ENCODE results near the gene FAN1.

Gene FAN1

DNA sequence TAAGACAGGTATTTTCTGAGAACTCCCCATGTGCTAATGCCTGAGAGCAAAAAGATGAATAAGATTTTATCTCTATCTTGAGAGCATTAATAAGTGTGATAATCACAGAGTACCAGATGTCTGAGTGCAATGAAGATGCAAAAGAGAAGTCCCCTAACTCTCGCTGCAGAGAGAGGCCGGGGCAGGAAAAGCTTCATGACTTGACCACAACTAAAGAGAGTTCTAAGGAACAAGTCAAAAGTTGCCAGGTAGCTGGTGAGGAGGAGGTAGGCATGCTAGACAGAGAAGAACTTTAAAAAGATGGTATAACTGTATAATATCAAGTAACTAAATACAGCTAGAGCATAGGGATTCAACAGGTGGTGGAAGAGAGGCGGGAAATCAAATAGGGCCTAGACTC lies 58.9 kb downstream of the FAN1 start:
- TF ChIP-seq POLR2A (IDR thresholded peaks at IDR 0.05; ENCODE audit: low read depth, low read length) = no peak
- no peak for TF ChIP-seq TAF1 (IDR thresholded peaks at IDR 0.05; ENCODE audit: borderline replicate concordance, low read depth, low read length)
- TF ChIP-seq POLR2AphosphoS5 (IDR thresholded peaks at IDR 0.05; ENCODE audit: low read depth, low read length) = no peak
- DNase-seq (ENCODE audit: insufficient read length) (no peak), FAIRE-seq (no peak)

- FAIRE-seq = no peak
- no peak for DNase-seq (ENCODE audit: insufficient read length)
- TF ChIP-seq POLR2A (IDR thresholded peaks at IDR 0.05; ENCODE audit: low read depth, low read length) = no peak
- TF ChIP-seq POLR2AphosphoS5 (IDR thresholded peaks at IDR 0.05; ENCODE audit: low read depth, low read length) = no peak
- TF ChIP-seq TAF1 (IDR thresholded peaks at IDR 0.05; ENCODE audit: borderline replicate concordance, low read depth, low read length) = no peak
Observed at GRCh38 chr15:30963681-30964080, 60.0 kb downstream of the FAN1 start.

- TF ChIP-seq POLR2AphosphoS5 (IDR thresholded peaks at IDR 0.05; ENCODE audit: low read depth, low read length) = no peak
- TF ChIP-seq TAF1 (IDR thresholded peaks at IDR 0.05; ENCODE audit: borderline replicate concordance, low read depth, low read length) = no peak
- TF ChIP-seq POLR2A (IDR thresholded peaks at IDR 0.05; ENCODE audit: low read depth, low read length) = no peak
- no peak for FAIRE-seq
- DNase-seq (ENCODE audit: insufficient read length) = no peak
Observed at GRCh38 chr15:30969724-30970123, 66.0 kb downstream of the FAN1 start.

DNA sequence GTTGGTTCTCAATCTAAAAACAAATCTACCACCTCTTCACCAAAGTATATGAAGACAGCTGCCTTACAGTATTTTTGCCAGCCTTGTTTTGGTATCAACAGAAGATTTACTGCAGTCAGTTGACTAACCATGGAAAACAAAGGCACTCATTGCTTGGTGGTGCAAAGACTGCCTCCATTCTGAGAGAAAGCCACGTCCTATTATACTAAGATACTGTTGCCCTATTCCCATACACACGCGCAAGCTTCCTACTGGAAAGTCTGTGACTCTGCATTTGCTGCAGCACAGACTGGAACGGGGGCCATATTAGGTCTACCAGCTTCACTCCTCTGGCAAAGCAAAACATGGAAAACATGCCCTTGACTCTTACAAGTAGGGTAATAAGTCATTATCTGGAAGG lies 69.7 kb downstream of the FAN1 start:
- no peak for FAIRE-seq
- DNase-seq (ENCODE audit: insufficient read length) = no peak
- no peak for TF ChIP-seq POLR2AphosphoS5 (IDR thresholded peaks at IDR 0.05; ENCODE audit: low read depth, low read length)
- TF ChIP-seq POLR2A (IDR thresholded peaks at IDR 0.05; ENCODE audit: low read depth, low read length) = no peak
- TF ChIP-seq TAF1 (IDR thresholded peaks at IDR 0.05; ENCODE audit: borderline replicate concordance, low read depth, low read length) = no peak

DNA sequence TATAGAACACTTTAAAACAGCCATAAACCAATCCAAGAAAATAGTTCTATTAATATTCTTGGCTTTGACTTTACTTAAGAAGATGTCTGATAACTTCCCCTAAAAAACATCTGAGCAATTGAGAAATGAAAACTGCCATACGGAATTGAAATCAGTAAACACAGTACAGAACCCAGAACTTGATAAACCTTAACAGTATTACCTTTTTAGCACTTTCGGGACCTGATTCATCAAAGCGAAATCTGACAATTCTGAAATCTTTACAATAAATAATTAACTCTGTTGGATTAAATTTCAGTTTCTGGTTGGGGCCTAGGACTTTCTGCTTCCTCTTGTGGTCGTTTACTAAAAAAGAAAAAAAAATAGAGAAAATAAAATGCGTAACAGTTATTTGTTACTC lies 70.4 kb downstream of the FAN1 start:
- FAIRE-seq (no peak), DNase-seq (ENCODE audit: insufficient read length) (no peak)
- TF ChIP-seq POLR2A (IDR thresholded peaks at IDR 0.05; ENCODE audit: low read depth, low read length) = no peak
- no peak for TF ChIP-seq POLR2AphosphoS5 (IDR thresholded peaks at IDR 0.05; ENCODE audit: low read depth, low read length)
- TF ChIP-seq TAF1 (IDR thresholded peaks at IDR 0.05; ENCODE audit: borderline replicate concordance, low read depth, low read length) = no peak

GRCh38 chr15:30978328-30978727 lies 74.6 kb downstream of the FAN1 start:
- DNase-seq (ENCODE audit: insufficient read length) (no peak), FAIRE-seq (no peak)
- TF ChIP-seq TAF1 (IDR thresholded peaks at IDR 0.05; ENCODE audit: borderline replicate concordance, low read depth, low read length) (no peak), POLR2AphosphoS5 (IDR thresholded peaks at IDR 0.05; ENCODE audit: low read depth, low read length) (no peak), POLR2A (IDR thresholded peaks at IDR 0.05; ENCODE audit: low read depth, low read length) (no peak)

DNA sequence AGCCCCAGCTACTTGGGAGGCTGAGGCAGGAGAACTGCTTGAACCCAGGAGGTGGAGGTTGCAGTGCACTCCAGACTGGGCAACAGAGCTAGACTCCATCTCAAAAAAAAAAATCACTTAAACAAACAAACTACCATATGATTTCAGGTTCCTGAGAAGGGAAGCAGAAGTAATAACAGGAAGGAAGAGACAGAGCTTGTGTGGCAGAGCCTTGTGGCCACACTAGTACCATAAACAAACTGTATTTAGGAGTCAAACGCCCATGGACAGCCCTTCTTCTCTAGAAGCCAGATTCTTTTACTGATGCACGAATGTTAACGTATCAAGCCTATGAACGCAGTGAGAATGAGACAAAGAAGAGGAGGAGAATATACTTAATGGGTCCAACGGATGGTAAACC lies 75.7 kb downstream of the FAN1 start:
- no peak for TF ChIP-seq TAF1 (IDR thresholded peaks at IDR 0.05; ENCODE audit: borderline replicate concordance, low read depth, low read length)
- TF ChIP-seq POLR2AphosphoS5 (IDR thresholded peaks at IDR 0.05; ENCODE audit: low read depth, low read length) = no peak
- no peak for TF ChIP-seq POLR2A (IDR thresholded peaks at IDR 0.05; ENCODE audit: low read depth, low read length)
- no peak for DNase-seq (ENCODE audit: insufficient read length)
- no peak for FAIRE-seq

GRCh38 chr15:30984118-30984517 lies 80.4 kb downstream of the FAN1 start:
- FAIRE-seq (no peak), DNase-seq (ENCODE audit: insufficient read length) (no peak)
- TF ChIP-seq POLR2AphosphoS5 (IDR thresholded peaks at IDR 0.05; ENCODE audit: low read depth, low read length) (no peak), POLR2A (IDR thresholded peaks at IDR 0.05; ENCODE audit: low read depth, low read length) (no peak), TAF1 (IDR thresholded peaks at IDR 0.05; ENCODE audit: borderline replicate concordance, low read depth, low read length) (no peak)

DNA sequence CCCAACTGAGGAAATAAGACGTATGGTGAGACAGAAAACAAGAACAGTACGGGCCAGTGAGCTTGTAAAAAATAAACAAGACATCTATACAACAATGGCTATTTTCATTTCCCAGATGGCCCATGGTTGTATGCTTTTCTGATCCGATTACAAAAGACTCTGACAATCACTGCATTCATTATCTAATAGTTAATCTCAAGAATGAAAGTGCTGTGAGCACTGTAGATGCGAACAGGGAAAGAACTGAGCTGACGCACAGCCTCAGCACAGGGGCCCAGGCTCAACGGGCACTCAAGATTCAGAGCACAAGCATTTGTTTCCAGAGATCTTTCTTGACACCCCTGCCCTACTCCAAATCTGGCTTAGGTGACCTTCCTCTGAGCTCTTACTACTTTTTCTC lies 80.8 kb downstream of the FAN1 start:
- TF ChIP-seq POLR2AphosphoS5 (IDR thresholded peaks at IDR 0.05; ENCODE audit: low read depth, low read length) = no peak
- TF ChIP-seq TAF1 (IDR thresholded peaks at IDR 0.05; ENCODE audit: borderline replicate concordance, low read depth, low read length) = no peak
- no peak for TF ChIP-seq POLR2A (IDR thresholded peaks at IDR 0.05; ENCODE audit: low read depth, low read length)

GRCh38 chr15:30985081-30985531 lies 81.4 kb downstream of the FAN1 start:
- FAIRE-seq (peak; percentile 92), DNase-seq (ENCODE audit: insufficient read length) (no peak)
- no peak for TF ChIP-seq TAF1 (IDR thresholded peaks at IDR 0.05; ENCODE audit: borderline replicate concordance, low read depth, low read length)
- TF ChIP-seq POLR2AphosphoS5 (IDR thresholded peaks at IDR 0.05; ENCODE audit: low read depth, low read length) = no peak
- no peak for TF ChIP-seq POLR2A (IDR thresholded peaks at IDR 0.05; ENCODE audit: low read depth, low read length)

More for the DNA sequence above, 80.8 kb downstream of the FAN1 start:
- DNase-seq (ENCODE audit: insufficient read length) (no peak), FAIRE-seq (peak; percentile 56)

GRCh38 chr15:30990036-30990435 lies 86.3 kb downstream of the FAN1 start:
- TF ChIP-seq TAF1 (IDR thresholded peaks at IDR 0.05; ENCODE audit: borderline replicate concordance, low read depth, low read length) (no peak), POLR2AphosphoS5 (IDR thresholded peaks at IDR 0.05; ENCODE audit: low read depth, low read length) (no peak), POLR2A (IDR thresholded peaks at IDR 0.05; ENCODE audit: low read depth, low read length) (no peak)
- FAIRE-seq (peak; percentile 24), DNase-seq (ENCODE audit: insufficient read length) (no peak)

DNA sequence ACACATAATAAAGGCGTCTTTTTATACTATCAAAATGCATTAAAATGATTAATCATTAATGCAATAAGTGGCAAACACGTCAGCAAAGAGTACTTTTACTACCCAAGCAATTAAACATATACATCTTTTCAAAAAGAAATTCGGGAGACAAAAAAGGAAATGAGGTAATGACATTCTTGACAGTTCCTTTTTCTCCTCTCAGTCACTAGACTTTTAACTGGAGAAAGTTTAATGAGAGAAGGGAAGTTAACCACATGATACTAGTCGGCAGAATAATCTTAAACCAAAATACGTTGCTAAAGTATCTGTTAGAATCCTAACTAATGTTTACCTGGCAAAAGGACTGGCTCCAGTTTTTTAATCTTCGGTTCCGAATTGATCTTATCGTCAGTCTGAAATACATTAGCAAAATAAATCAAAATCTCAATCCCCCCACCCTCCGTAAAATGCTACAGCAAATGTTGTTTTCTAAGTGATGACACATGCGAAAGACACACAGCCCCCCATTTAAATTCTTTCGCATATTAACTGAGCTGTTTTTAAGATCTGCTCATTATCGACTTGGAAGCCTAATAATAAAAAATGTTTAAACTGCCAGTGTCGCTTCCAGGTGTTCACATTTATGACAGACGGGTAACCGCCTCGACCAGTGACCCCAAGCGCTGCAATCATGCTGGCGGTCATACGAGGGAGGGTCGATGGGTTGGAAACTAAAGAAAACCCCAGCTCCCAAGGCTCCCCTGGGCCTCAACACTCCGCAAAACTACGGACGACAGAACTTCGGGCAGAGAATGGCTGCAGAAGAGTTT lies 86.9 kb downstream of the FAN1 start:
- no peak for DNase-seq (ENCODE audit: insufficient read length)
- FAIRE-seq = peak; percentile 60
- TF ChIP-seq POLR2AphosphoS5 (IDR thresholded peaks at IDR 0.05; ENCODE audit: low read depth, low read length) (no peak), POLR2A (IDR thresholded peaks at IDR 0.05; ENCODE audit: low read depth, low read length) (no peak)

All from GM12892 (cell line).